H9 (cell line): Measurements from ENCODE around the gene PLEKHA7. TPM values are rescaled to one million over a fixed set of nuclear protein-coding genes. Genes with fewer than 3 reads are reported as not detected.

ENCODE experiments used
- DNase-seq: peaks from one replicate; pipeline ENCODE4 v3.0.0-alpha.2; 2017
- H2AFZ ChIP-seq: one replicate; pipeline ENCODE4 v1.6.1; 2013; ENCODE audit warnings: mild to moderate bottlenecking, low read length, control low read depth, moderate library complexity
- H2AK5ac ChIP-seq: 2 replicates; pipeline ENCODE4 v1.6.1; 2013; ENCODE audit warnings: low read length, control low read depth, mixed read lengths; ENCODE audit not compliant: insufficient read length
- H2BK120ac ChIP-seq: one replicate; pipeline ENCODE4 v1.6.1; 2013; ENCODE audit warnings: low read depth, mild to moderate bottlenecking, low read length, control low read depth, inconsistent platforms; ENCODE audit not compliant: poor library complexity, severe bottlenecking
- H2BK12ac ChIP-seq: 2 replicates; pipeline ENCODE4 v1.6.1; 2013; ENCODE audit warnings: low read length, control low read depth, mixed read lengths, low read depth; ENCODE audit not compliant: insufficient read length
- H2BK15ac ChIP-seq: 2 replicates; pipeline ENCODE4 v1.6.1; 2013; ENCODE audit warnings: low read depth, low read length, control low read depth
- H2BK20ac ChIP-seq: one replicate; pipeline ENCODE4 v1.6.1; 2013; ENCODE audit warnings: low read depth, mild to moderate bottlenecking, low read length, control low read depth, inconsistent platforms; ENCODE audit not compliant: poor library complexity, severe bottlenecking
- H2BK5ac ChIP-seq: 2 replicates; pipeline ENCODE4 v1.6.1; 2013; ENCODE audit warnings: low read length, control low read depth, mixed read lengths; ENCODE audit not compliant: insufficient read length
- H3K14ac ChIP-seq: 2 replicates; pipeline ENCODE4 v1.6.1; 2013; ENCODE audit warnings: low read length, control low read depth; ENCODE audit not compliant: insufficient read depth
- H3K18ac ChIP-seq: 2 replicates; pipeline ENCODE4 v1.6.1; 2013; ENCODE audit warnings: low read depth, mild to moderate bottlenecking, mixed read lengths, low read length, control low read depth; ENCODE audit not compliant: insufficient read length
- H3K23ac ChIP-seq: 2 replicates; pipeline ENCODE4 v1.6.1; 2013; ENCODE audit warnings: low read length, control low read depth, mixed read lengths, low read depth; ENCODE audit not compliant: insufficient read length
- H3K23me2 ChIP-seq: 2 replicates; pipeline ENCODE4 v1.6.1; 2013; ENCODE audit warnings: low read depth, mild to moderate bottlenecking, mixed read lengths, low read length, control low read depth; ENCODE audit not compliant: insufficient read length, poor library complexity, severe bottlenecking
- H3K27ac ChIP-seq: 2 replicates; pipeline ENCODE4 v1.5.1; 2013; ENCODE audit warnings: low read length, control low read depth, mixed read lengths, low read depth; ENCODE audit not compliant: insufficient read length
- H3K27me3 ChIP-seq: 2 replicates; pipeline ENCODE4 v1.6.1; 2013; ENCODE audit warnings: low read length, control low read depth, inconsistent platforms; ENCODE audit not compliant: insufficient read depth
- H3K4ac ChIP-seq: 2 replicates; pipeline ENCODE4 v1.6.1; 2013; ENCODE audit warnings: low read depth, mild to moderate bottlenecking, control low read depth, inconsistent platforms, low read length, moderate library complexity
- H3K4me1 ChIP-seq: 2 replicates; pipeline ENCODE4 v1.6.1; 2013; ENCODE audit warnings: low read length, control low read depth, inconsistent platforms; ENCODE audit not compliant: insufficient read depth
- H3K4me2 ChIP-seq: 2 replicates; pipeline ENCODE4 v1.6.1; 2013; ENCODE audit warnings: low read length, control low read depth, mixed read lengths; ENCODE audit not compliant: insufficient read length, insufficient read depth
- H3K56ac ChIP-seq: 2 replicates; pipeline ENCODE4 v1.6.1; 2013; ENCODE audit warnings: low read depth, mild to moderate bottlenecking, mixed read lengths, low read length, control low read depth; ENCODE audit not compliant: insufficient read length
- H3K79me1 ChIP-seq: 2 replicates; pipeline ENCODE4 v1.6.1; 2013; ENCODE audit warnings: low read depth, mild to moderate bottlenecking, moderate library complexity, low read length, control low read depth, inconsistent platforms; ENCODE audit not compliant: insufficient read depth, poor library complexity, severe bottlenecking
- H3K79me2 ChIP-seq: 2 replicates; pipeline ENCODE4 v1.6.1; 2013; ENCODE audit warnings: low read length, control low read depth, inconsistent platforms; ENCODE audit not compliant: insufficient read depth
- H3K9ac ChIP-seq: 2 replicates; pipeline ENCODE4 v1.6.1; 2013; ENCODE audit warnings: low read length, control low read depth, mixed read lengths; ENCODE audit not compliant: insufficient read length; ENCODE audit errors: extremely low read depth
- H3K9me3 ChIP-seq: one replicate; pipeline ENCODE4 v1.6.1; 2013; ENCODE audit warnings: low read depth, low read length, inconsistent platforms; ENCODE audit not compliant: control insufficient read depth
- H3T11ph ChIP-seq: one replicate; pipeline ENCODE4 v1.6.1; 2013; ENCODE audit warnings: mild to moderate bottlenecking, low read length, control low read depth, inconsistent platforms
- H4K20me1 ChIP-seq: one replicate; pipeline ENCODE4 v1.6.1; 2013; ENCODE audit not compliant: control insufficient read depth, insufficient read length, insufficient read depth
- H4K5ac ChIP-seq: 2 replicates; pipeline ENCODE4 v1.6.1; 2013; ENCODE audit warnings: low read depth, mild to moderate bottlenecking, mixed read lengths, low read length, control low read depth; ENCODE audit not compliant: insufficient read length
- H4K8ac ChIP-seq: replicated peaks from 2 replicates; pipeline ENCODE4 v1.6.1; 2013; ENCODE audit warnings: low read length, control low read depth, mixed read lengths, low read depth; ENCODE audit not compliant: insufficient read length
- H4K91ac ChIP-seq: 2 replicates; pipeline ENCODE4 v1.6.1; 2013; ENCODE audit warnings: low read depth, mild to moderate bottlenecking, moderate library complexity, mixed read lengths, low read length, control low read depth; ENCODE audit not compliant: insufficient read length
- H3K27ac Mint-ChIP-seq, 3 experiments: 2 replicates in 2 of 3; 3 replicates in 1 of 3; pipeline ENCODE4 v1.8.0; 2020 to 2021; ENCODE audit warnings: mixed read lengths in 3 of 3, mild to moderate bottlenecking in 1 of 3, moderate library complexity in 1 of 3
- H3K27me3 Mint-ChIP-seq: 2 replicates; pipeline ENCODE4 v1.8.0; 2021; ENCODE audit warnings: low read depth, mild to moderate bottlenecking, moderate library complexity, mixed read lengths
- H3K36me3 Mint-ChIP-seq, 3 experiments: 2 replicates in 2 of 3; 3 replicates in 1 of 3; pipeline ENCODE4 v1.8.0; 2020 to 2021; ENCODE audit warnings: low read depth in 3 of 3, mixed read lengths in 3 of 3; ENCODE audit not compliant: insufficient read depth in 1 of 3
- H3K4me1 Mint-ChIP-seq, 2 experiments: 2 replicates each; pipeline ENCODE4 v1.8.0; 2020; ENCODE audit warnings: mixed read lengths in 2 of 2
- H3K4me3 Mint-ChIP-seq, 2 experiments: 2 replicates in 1 of 2; 3 replicates in 1 of 2; pipeline ENCODE4 v1.8.0; 2020 to 2021; ENCODE audit warnings: mild to moderate bottlenecking in 2 of 2, mixed read lengths in 2 of 2, moderate library complexity in 1 of 2
- H3K9me3 Mint-ChIP-seq, 2 experiments: 2 replicates in 1 of 2; 3 replicates in 1 of 2; pipeline ENCODE4 v1.8.0; 2020; ENCODE audit warnings: mild to moderate bottlenecking in 2 of 2, mixed read lengths in 2 of 2, moderate library complexity in 1 of 2
- WGBS: extraction: QIAGEN DNeasy Blood & Tissue Kit; methylation state at CpG from one replicate; pipeline ENCODE4 v1.1.7; 2013; ENCODE audit warnings: missing lambda C conversion rate, low lambda C conversion rate, mixed read lengths; ENCODE audit not compliant: insufficient read length; ENCODE audit errors: extremely low coverage; 5-methylcytosine and 5-hydroxymethylcytosine counted together
- total RNA-seq: library from RNA; stranded (reverse); gene quantifications from 2 replicates; pipeline ENCODE4 v1.2.1, GENCODE V29; 2021
- TF ChIP-seq, protein P1 (sequence below): fragments of 200-600 bp; sonication (generic); conservative IDR thresholded peaks from 3 replicates; pipeline ENCODE4 v1.8.0; 2021; ENCODE audit warnings: antibody characterized with exemption, mild to moderate bottlenecking

The PLEKHA7 gene
- total RNA-seq, 1 experiment from 2014 or later, result 21.0 TPM

DNA sequence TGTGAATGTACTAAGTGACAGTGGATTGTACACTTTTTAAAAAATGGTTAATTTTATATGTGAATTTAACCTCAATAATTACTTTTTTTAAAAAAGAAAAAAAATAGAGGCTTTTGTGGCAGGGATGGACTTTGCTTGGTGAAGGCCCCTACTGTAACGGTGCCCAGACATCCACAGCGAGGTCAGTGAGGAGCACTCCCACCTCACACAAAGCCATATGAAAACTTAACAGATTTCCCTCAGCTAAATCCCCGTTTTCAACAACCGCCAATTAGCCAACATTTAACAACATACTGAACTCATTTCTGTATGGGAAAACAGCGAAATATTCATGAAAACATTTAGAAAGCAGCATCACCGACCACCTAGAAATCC is 276.4 kb downstream of the PLEKHA7 start:
- Mint-ChIP-seq H3K36me3 (peaks cover 11 to 14% (median 13%) of the 10 kb centered on the region in 3 experiments; a peak in 6 of 7 replicates), H3K27me3 (no peaks in the 10 kb centered on the region)
- H4K8ac ChIP-seq, result no peak overlapping the region

More for the DNA sequence above, 276.4 kb downstream of the PLEKHA7 start:
- Histone ChIP-seq H2AFZ (no peak overlapping the region), H3K14ac (peak overlapping the region; percentile 99; the same call in 1 of the 2 replicates), H2BK15ac (no peak overlapping the region), H2BK12ac (no peak overlapping the region), H2BK5ac (peak overlapping the region; percentile 94), H3K79me2 (peaks cover 23% of the 10 kb centered on the region), H2AK5ac (no peak overlapping the region), H4K91ac (peak overlapping the region; percentile 24), H3K27me3 (no peaks in the 10 kb centered on the region), H3K27ac (peak overlapping the region; percentile 64), H3K23ac (no peak overlapping the region), H3K4ac (no peak overlapping the region; the same call in 1 of the 2 replicates), H2BK120ac (peak overlapping the region; percentile 81), H3T11ph (no peak overlapping the region), H3K23me2 (peaks cover 5% of the 10 kb centered on the region), H3K18ac (peak overlapping the region; percentile 98), H3K56ac (peak overlapping the region; percentile 99), H3K9me3 (no peaks in the 10 kb centered on the region), H4K5ac (peak overlapping the region; percentile 99), H3K9ac (peak overlapping the region; percentile 100), H3K4me2 (peak overlapping the region; percentile 85), H4K20me1 (no peaks in the 10 kb centered on the region), H3K79me1 (no peaks in the 10 kb centered on the region), H2BK20ac (no peak overlapping the region), H3K4me1 (no peaks in the 10 kb centered on the region; the same call in 1 of the 2 replicates)
- no peak overlapping the region; a peak in 1 of 7 replicates for H3K27ac Mint-ChIP-seq
- peaks cover 2 to 4% of the 10 kb centered on the region in 2 experiments; a peak in 3 of 5 replicates for H3K9me3 Mint-ChIP-seq
- no CpG with 5 or more reads among the region's 6 CpGs for WGBS
- no peak for DNase-seq
- peaks cover 10 to 11% of the 10 kb centered on the region in 2 experiments; a peak in 3 of 4 replicates for H3K4me1 Mint-ChIP-seq
- no peak overlapping the region; a peak in 2 of 5 replicates for H3K4me3 Mint-ChIP-seq
- TF ChIP-seq, protein P1, sequence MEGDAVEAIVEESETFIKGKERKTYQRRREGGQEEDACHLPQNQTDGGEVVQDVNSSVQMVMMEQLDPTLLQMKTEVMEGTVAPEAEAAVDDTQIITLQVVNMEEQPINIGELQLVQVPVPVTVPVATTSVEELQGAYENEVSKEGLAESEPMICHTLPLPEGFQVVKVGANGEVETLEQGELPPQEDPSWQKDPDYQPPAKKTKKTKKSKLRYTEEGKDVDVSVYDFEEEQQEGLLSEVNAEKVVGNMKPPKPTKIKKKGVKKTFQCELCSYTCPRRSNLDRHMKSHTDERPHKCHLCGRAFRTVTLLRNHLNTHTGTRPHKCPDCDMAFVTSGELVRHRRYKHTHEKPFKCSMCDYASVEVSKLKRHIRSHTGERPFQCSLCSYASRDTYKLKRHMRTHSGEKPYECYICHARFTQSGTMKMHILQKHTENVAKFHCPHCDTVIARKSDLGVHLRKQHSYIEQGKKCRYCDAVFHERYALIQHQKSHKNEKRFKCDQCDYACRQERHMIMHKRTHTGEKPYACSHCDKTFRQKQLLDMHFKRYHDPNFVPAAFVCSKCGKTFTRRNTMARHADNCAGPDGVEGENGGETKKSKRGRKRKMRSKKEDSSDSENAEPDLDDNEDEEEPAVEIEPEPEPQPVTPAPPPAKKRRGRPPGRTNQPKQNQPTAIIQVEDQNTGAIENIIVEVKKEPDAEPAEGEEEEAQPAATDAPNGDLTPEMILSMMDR, result no peak

Other genes with a start within 250 kb of the PLEKHA7 start
- 1,466 and 1,469 TPM in 2 replicates for gene RPS13, start 63.3 kb upstream of the PLEKHA7 start, total RNA-seq
- 75.8 and 82.6 TPM in 2 replicates for gene PIK3C2A, start 193.6 kb upstream of the PLEKHA7 start, total RNA-seq